ENCODE results near the gene GRIK5.
A peak's percentile ranks its signal among the peaks of the same experiment; 100 is the strongest.

GRIK5 gene

DNA sequence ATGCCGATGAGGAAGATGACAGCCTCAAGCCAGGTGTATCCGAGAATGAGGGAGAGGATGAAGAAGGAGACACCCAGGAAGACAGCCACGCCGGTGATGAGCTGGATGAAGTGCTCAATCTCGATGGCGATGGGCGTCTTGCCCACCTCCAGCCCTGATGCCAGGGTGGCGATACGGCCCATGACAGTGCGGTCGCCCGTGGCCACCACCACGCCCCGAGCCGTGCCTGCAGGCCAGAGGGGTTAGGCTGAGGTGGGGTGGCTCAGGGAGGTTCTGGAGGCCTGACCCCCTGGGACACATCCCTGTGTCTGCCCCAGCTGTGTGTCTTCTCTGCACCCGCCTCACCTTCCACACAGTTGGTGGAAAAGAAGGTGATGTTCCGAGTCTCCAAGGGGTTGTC, 85.0 kb downstream of the GRIK5 start:
- no peak for DNase-seq

DNA sequence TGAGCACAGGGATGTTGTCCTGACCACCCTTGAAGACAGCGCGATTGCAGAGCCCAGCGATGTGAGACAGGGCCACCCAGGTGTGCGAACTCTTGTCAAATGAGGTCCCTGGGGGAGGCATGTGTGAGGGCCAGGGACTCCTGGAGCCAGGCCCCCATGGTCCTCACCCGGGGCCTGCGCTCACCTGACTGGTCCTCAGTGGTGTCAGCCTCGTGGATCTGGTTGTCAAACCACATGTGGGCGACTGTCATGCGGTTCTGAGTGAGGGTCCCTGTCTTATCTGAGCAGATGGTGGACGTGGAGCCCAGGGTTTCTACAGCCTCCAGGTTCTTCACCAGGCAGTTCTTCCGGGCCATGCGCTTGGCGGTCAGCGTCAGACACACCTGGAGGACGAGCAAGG, 88.3 kb downstream of the GRIK5 start:
- no peak for DNase-seq

DNA sequence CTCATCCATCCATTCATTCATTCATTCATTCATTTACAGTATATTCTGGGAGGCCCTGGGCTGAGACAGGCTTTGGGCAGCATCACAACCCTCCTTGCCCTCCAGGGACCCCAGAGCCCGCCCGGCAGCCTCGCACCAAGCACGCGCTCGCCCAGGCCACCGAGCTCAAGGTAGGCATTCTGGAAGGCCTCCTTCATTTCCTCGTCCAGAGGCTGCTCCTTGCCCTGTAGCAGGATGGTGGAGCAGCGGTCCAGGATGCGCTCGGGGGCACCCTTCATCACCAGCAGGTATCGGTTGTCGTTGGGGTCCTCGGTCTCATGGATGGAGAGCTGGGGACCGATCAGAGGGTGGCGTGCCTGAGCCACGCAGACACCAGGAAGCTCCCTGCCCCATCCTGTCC, 91.5 kb downstream of the GRIK5 start:
- DNase-seq = no peak

DNA sequence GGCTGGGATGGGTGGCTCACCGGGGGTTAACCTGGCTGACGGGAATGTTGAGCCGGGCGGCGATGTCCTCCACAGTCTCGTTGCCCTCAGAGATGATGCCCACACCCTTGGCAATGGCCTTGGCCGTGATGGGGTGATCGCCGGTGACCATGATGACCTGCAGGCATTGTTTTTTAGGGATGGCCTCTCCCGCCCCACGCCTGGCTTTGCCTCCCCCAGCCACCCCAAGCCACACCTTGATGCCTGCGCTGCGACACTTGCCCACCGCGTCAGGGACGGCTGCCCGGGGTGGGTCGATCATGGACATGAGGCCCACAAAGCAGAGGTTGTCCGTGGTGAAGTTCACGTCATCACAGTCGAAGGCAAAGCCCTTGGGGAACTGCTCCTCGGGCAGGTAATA, 92.1 kb downstream of the GRIK5 start:
- no peak for DNase-seq

DNA sequence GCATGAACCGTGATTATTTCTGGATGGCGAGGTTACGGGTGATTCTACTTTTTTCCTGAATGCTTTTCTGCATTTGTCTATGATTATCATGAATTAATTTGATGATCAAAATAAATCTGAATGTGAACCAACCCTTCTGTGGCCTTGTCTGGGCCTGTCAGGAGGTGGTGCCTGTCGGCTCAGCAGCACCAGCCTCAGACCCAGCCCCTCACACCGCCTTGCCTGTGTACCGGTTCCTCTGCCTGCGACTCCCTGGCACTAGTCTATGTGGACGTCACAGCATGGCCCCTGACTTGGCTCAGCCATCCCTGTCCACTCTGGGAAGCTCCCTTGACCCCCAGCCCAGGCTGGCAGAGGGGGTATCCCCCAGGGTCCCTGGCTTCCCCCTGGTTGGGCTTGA, 95.4 kb downstream of the GRIK5 start:
- no peak for DNase-seq

DNA sequence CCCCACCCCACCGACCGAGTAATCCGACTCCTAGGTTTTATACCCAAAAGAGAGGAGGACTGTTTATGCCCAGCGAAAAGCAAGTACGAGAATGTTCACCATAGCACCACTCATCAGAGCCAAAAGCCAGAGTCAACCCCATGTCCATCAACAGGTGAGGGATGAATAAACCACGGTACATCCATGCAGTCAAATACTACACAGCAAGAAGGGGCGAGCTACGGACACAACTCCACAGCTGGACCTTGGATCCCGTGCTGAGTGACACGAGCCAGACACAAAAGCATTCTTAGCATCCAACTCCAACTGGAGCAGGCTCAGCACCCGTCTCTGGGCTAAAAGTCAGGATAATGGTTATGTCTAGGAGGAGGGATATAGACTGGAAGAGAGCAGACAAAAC, 98.6 kb downstream of the GRIK5 start:
- DNase-seq = no peak

DNA sequence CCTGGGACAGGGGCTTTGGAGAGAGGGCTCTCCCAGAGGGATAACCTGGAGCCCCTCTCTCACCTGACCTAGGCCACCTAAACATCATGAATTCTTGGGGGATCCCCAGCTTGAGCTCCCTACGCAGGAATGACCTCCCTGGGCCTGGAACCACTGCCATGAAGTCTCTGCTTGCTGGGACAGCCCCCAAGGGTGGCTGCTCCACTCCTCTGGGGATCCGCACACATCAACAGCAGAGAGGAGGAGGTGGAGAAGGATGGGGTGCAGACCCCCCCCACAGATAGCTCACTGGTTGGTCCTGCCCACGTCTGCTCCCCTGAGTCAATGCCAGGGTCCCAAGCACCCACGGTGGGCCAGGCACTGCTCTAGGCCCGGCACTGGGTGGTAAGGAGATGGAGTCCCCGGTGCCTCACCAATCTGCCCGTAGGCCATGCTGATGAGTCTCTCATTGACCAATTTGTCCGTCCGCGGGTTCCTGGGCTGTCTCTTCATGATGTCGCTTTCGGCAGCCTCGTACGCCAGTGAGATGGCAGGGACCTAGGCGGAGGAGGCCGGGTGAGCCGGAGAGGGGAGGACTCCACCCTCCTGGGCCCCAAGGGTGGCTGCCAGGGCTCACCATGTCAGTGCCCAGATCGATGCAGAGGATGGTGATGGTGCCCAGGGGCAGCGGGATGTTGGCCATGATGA, 100.1 kb downstream of the GRIK5 start:
- DNase-seq = no peak

DNA sequence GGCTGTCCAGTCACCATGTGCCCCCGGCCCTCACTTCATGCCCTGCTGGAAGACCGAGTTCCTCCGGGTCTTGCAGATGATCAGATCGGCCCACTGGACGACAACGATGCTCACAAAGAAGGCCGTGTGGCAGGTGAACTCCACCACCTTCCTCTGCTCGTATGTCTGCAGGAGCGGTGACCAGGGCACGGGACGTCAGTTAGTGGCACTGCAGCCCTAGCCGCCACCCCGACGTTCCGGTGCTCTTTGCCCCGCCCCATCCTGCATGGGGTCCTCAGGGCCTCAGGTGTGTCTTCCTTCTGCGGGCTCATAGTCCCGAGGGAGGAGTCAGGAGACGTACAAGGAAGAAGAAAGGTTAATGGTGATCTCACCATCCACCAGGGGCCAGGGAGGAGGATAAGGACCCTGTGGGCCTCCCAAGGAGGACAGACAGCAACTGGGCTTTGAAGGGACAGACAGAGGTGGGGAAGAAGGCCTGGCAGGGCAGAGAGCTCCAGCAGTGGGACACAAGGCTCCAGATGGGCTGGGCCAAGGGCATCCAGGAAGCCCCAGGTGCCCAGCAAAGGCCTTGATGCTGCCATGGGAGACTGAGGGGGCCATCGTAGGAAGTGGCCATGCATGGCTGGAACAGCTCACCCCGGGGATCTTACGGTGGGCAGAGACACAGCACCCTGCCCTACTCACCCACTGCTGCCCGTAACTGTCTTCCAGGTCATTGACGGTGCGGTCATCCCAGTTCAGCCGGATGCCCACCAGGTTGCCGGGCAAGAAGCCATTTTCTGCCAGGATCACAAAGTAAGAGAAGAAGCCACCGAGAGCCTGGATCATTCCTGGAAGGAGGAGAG, 101.0 kb downstream of the GRIK5 start:
- DNase-seq = no peak

DNA sequence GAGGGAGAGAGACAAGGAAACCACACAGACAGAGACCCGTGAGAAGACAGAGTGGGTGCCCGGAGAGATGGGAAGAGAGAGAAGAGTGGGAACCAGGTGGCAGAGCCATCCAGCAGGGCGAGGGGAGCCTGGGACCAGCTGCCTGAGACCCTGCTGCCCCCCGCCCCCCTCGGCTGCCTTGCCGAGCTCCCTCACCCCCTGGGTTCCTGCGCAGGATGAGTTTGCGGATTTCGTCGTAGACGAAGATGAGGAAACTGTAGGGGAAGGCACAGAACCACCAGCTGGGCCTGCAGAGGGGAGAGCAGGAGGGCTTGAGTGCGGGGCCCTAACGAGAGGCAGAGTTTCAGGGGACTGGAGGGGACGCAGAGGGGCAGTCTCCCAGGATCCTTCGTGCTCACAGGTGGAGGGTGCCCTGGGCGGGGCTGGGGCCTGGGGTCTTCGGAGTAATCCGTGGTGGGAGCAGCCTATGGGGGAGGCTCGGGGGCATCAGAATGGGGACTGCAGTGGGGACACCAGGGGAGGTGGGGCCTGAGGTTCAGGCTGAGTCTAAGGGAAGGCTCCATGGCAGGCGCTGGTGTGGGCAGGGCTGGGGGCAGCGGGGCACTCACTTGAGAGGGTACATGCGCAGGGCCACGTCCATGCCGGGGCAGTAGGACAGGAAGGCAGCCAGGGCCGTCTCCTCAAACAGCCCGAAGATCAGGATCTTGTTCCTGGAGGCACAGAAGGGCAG, 102.8 kb downstream of the GRIK5 start:
- DNase-seq = no peak

DNA sequence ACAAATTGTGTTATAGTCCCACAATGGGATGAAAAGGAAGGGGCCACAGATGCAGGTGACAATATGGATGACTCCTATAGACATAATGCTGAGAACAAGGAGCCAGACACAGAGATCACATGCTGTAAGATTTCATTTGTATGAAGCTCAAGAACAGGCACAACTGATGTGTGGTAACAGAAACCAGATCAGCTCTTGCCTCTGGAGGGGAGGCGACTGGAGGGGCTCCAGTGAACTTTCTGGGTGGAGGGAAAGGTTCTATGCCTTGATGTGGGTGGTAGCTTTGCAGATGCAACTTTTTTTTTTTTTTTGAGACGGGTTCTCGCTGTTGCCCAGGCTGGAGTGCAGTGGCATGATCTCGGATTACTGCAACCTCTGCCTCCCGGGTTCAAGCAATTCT, 104.9 kb downstream of the GRIK5 start:
- DNase-seq = no peak

DNA sequence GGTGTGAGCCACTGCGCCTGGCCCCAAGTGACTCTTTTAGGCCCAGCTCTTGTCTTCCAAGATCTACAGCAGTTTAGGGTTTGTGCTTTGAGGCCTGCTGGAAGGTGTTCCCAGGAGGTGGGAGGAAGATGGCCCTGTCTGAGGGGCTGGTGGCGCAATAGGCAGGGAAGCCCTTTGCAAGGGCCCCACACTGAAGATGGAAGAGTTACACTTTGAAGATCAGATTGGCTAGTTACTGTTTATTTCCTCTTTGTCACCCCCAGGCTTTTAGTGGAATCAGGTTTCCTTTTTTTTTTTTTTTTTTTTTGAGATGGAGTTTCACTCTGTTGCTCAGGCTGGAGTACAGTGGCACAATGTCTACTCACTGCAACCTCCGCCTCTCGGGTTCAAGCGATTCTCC, 109.0 kb downstream of the GRIK5 start:
- no peak for DNase-seq

DNA sequence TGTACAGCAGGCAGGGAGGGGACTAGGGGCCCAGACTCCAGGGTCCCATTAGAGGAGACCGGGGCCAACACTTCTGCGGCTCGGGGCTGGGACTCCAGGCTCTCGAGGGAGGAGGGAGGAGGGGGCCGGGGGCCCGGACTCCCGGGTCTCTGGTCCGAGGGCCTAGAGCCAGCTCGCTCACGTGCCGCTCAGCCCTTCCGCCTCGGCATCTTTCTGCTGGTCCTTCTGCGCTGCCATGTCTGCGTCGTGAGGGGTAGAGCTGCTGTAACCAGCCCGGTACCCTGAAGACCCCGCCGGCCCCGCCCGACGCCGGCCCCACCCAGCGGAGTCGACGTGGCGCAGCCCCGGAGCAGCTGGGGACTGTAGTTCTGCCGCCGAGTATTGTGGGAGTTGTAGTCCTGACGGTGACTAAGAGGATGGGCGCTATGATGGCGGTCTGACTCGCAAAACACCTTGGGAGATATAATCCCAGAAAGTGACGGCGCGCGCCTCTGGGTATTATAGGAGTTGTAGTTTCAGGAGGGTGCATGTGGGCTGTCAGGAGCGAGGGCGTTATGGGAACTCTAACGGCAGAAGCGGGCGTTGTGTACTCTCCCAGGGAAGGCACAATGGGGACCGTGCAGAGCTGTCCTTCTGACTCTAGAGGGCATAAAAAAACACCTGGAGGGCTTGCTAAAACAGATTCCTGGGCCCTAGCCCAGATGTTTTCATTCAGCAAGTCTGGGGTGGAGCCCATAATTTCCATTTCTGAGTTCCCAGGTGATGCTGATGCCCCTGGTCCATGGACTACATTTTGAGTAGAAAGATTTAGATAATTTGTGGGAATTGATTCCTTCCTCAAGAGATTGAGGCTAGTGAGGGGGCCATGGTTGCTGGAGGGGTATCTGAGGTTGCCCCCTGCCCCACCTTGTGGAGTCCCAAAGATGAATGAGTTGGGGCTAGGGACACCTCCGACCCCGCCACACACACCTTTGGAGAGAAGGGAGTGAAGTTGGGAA, 110.7 kb downstream of the GRIK5 start, which contains the start of gene RABAC1:
TSS of gene RABAC1 (minus strand) at position 266 of the 998 bp plus-strand sequence. CDS start at position 237, 29 bp downstream.
- DNase-seq = peak; percentile 85 to 88

DNA sequence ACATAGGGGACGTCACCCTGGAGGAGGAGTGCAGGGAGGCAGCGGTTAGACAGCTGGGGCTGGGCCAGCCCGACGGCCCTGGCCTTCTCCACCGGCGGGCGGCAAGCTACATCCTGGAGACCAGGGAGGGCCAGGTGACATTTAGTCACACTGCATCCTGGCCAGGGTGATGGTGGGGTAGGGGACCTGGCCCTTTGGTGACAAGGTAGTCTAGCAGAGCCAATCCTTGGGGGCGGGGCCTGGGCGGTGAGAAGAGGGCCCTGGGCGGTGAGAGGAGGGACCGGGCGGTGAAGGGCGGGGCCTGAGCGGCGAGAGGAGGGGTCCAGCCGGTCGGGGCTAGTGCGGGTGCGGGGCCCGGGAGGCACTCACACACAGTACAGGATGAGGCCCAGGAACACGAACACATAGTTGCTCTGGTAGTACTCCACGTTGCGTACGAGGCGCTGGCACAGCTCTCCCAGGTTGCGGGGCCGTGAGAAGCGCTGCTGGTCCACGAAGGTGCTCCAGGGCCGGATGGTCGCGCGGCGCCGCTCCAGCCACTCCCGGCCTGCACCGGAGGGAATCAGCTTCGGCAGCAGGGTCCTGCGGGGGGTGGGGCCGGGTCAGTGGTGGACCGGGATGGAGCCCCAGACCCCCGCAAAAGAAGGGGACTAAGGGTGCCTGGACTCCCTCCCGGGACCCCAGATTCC, 111.5 kb downstream of the GRIK5 start:
- DNase-seq = peak; percentile 81 to 87

DNA sequence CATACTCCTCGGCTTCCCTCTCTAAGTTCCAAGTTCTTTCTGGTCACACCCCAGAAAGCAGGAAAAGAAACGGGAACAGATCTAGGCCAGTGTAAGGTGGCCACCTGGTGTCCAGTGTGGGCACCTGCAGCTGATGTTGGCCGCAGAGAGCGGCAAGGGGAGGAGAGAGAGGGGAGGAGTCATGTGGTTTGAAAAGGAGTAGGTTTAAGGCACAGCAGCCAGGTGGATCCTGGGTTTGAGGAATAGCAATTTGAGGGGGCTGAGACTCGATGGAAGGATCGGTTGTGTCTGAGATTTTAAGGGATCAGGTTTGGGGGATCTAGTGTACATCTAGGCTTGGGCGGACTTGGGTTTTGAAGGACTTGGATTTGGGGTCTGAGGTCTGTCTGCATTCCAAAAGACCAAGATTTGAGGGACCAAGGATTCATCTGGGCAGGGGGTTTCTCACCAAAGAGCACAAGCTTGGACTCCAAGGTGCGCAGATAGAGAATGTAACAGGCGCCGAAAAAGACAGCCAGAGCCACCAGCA, 112.1 kb downstream of the GRIK5 start:
- no peak for DNase-seq

DNA sequence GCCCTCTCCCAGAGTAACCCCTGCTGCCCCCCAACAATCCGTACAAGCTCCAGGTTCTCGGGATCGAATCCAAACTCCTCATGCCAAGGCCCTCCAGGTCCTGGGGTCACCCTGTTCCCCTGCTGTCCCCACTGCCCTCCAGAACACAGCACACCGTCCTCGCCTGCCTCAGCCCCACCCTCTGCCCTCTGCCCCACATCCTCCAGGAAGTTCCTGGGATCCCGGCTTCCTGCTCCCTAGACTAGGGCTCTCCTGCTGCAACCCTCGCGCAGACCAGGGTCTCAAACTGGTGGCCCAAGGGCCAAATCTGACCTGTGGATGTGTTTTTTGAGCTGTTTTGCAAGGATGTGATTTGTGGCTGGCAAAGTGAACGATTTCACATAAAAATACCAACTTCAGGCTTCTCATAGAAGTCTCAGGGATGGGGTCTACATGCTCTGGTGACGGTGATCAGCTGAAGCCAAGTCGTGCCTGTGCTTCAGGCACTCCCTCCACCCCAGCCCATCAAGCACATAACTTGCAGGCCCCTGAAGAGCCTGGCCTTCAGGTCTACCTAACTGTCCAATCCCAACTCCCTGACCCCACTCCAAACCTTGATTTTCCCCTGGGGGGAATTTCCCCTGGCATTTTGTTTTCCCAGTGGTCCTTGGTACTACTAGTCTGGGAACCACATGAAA, 112.7 kb downstream of the GRIK5 start:
- no peak for DNase-seq

DNA sequence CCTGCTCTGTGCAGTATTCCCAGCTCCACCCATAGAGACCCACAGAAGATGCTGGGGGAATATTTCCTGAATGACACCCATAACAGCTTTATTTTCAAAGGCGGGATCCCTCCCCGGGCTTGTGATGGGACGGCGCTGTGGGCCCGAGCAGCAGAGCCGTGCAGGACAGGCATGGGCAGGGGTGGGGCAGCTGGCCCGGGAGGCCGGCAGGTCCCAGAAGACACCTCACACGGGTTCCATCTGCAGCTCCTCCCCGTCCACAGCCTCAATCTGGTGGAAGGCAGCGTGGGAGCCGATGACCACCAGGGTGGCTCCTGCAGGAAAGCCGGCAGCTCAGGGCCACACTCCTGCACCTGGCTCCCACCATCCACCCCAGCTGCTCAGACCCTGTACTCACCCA, 113.4 kb downstream of the GRIK5 start:
- no peak for DNase-seq

DNA sequence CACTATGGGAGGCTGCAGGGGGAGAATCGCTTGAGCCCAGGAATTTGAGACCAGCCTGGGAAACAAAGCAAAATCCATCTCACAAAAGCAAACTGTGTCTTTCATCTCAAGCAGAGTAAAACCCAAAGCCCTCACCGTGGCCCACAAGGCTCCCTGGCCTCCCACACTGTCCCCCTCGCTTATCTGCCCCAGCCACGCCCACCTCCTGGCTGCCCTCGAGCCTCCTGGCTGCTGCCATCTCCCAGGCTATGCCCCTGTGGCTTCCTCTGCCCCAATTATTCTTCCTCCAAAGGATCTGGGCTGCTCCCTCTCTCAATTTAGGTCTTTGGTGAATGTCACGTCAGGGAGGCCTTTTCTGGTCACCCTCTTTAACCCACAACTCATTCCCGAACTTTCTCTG, 114.5 kb downstream of the GRIK5 start:
- no peak for DNase-seq

DNA sequence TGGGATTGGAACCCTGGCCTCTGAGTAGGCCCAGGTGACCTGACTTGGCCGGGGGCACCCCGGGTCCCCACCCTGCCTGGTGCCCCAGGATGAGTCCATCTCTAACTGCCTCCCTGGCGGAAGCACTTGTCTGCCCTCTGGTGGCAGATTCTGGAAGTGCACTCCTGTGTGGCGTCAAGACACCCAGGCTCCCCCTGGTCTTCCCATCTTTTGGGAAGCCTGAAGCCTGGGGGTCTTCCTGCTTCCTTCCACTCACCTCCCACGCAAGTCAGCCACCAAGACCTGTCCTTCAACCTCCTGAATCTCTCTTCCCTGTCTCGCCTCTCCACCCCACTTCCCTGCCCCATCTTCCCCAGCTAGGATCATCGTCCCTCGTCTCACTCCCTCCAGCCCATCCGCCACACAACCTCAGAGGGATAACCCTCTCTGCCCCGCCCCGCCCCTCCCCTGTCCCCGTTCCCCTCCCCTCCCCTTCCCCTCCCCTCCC, 118.3 kb downstream of the GRIK5 start:
- DNase-seq = peak; percentile 76 to 91
